ENCODE data around the gene CD247. TPM values are rescaled to one million over a fixed set of nuclear protein-coding genes. Genes with fewer than 3 reads are reported as not detected.

Gene CD247
- total RNA-seq, 3 donors from 2014 or later (not counting 1 experiment from before 2014, with no cell fraction given): 1,027 to 1,374 (median 1,309) TPM

- Mint-ChIP-seq H3K4me1 (no peaks in the 10 kb centered on the region), H3K36me3 (no peaks in the 10 kb centered on the region), H3K27ac (no peak overlapping the region), H3K9me3 (no peaks in the 10 kb centered on the region), H3K4me3 (no peak overlapping the region), H3K27me3 (ENCODE audit: low read depth in 2 of 2) (peaks cover 0 to 6% of the 10 kb centered on the region in 2 donors)
- TF ChIP-seq, protein P1, sequence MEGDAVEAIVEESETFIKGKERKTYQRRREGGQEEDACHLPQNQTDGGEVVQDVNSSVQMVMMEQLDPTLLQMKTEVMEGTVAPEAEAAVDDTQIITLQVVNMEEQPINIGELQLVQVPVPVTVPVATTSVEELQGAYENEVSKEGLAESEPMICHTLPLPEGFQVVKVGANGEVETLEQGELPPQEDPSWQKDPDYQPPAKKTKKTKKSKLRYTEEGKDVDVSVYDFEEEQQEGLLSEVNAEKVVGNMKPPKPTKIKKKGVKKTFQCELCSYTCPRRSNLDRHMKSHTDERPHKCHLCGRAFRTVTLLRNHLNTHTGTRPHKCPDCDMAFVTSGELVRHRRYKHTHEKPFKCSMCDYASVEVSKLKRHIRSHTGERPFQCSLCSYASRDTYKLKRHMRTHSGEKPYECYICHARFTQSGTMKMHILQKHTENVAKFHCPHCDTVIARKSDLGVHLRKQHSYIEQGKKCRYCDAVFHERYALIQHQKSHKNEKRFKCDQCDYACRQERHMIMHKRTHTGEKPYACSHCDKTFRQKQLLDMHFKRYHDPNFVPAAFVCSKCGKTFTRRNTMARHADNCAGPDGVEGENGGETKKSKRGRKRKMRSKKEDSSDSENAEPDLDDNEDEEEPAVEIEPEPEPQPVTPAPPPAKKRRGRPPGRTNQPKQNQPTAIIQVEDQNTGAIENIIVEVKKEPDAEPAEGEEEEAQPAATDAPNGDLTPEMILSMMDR (IDR thresholded peaks at IDR 0.05): no peak
- Histone ChIP-seq H3K9me3 (ENCODE audit: control insufficient read depth, insufficient read depth, low read length) (no peaks in the 10 kb centered on the region), H3K4me1 (ENCODE audit: control insufficient read depth, insufficient read depth, low read length) (no peaks in the 10 kb centered on the region), H3K4me3 (ENCODE audit: low read length) (no peak overlapping the region), H3K27ac (ENCODE audit: low read length) (no peak overlapping the region), H3K27me3 (ENCODE audit: control insufficient read depth, insufficient read depth, low read length) (no peaks in the 10 kb centered on the region), H3K36me3 (ENCODE audit: control insufficient read depth, insufficient read depth, low read length) (no peaks in the 10 kb centered on the region)
- ATAC-seq: no peak
- no peak for DNase-seq
- intact Hi-C loops (cut with micrococcal nuclease): no loop called here
- WGBS (ENCODE audit: insufficient coverage): 78% methylated on average over 5 of the region's 5 CpGs
These were observed 46.4 kb upstream of the CD247 start for GRCh38 chr1:167564612-167565270.

GRCh38 chr1:167563579-167564246 lies 45.4 kb upstream of the CD247 start:
- TF ChIP-seq, protein P1 (IDR thresholded peaks at IDR 0.05): no peak
- no peak overlapping the region for H3K4me3 Mint-ChIP-seq
- peaks cover 0 to 6% of the 10 kb centered on the region in 2 donors for H3K27me3 Mint-ChIP-seq (ENCODE audit: low read depth in 2 of 2)
- H3K27ac ChIP-seq (ENCODE audit: low read length): no peak overlapping the region
- no peaks in the 10 kb centered on the region for H3K36me3 ChIP-seq (ENCODE audit: control insufficient read depth, insufficient read depth, low read length)
- H3K27ac Mint-ChIP-seq: no peak overlapping the region
- WGBS (ENCODE audit: insufficient coverage): 72% methylated on average over 7 of the region's 7 CpGs
- ATAC-seq (no peak), DNase-seq (no peak)
- no peaks in the 10 kb centered on the region for H3K27me3 ChIP-seq (ENCODE audit: control insufficient read depth, insufficient read depth, low read length)
- H3K9me3 Mint-ChIP-seq: no peaks in the 10 kb centered on the region
- intact Hi-C loops (cut with micrococcal nuclease): no loop called here
- no peaks in the 10 kb centered on the region for H3K4me1 ChIP-seq (ENCODE audit: control insufficient read depth, insufficient read depth, low read length)
- no peaks in the 10 kb centered on the region for H3K4me1 Mint-ChIP-seq
- no peak overlapping the region for H3K4me3 ChIP-seq (ENCODE audit: low read length)
- H3K9me3 ChIP-seq (ENCODE audit: control insufficient read depth, insufficient read depth, low read length): no peaks in the 10 kb centered on the region
- H3K36me3 Mint-ChIP-seq: no peaks in the 10 kb centered on the region

- H3K4me1 ChIP-seq (ENCODE audit: control insufficient read depth, insufficient read depth, low read length): no peaks in the 10 kb centered on the region
- DNase-seq (no peak), ATAC-seq (no peak)
- Mint-ChIP-seq H3K4me1 (no peaks in the 10 kb centered on the region), H3K4me3 (no peak overlapping the region), H3K9me3 (no peaks in the 10 kb centered on the region), H3K27me3 (ENCODE audit: low read depth in 2 of 2) (peaks cover 0 to 6% of the 10 kb centered on the region in 2 donors), H3K36me3 (no peaks in the 10 kb centered on the region), H3K27ac (no peak overlapping the region)
- TF ChIP-seq, protein P1 (IDR thresholded peaks at IDR 0.05): no peak
- no peaks in the 10 kb centered on the region for H3K27me3 ChIP-seq (ENCODE audit: control insufficient read depth, insufficient read depth, low read length)
- H3K36me3 ChIP-seq (ENCODE audit: control insufficient read depth, insufficient read depth, low read length): no peaks in the 10 kb centered on the region
- H3K9me3 ChIP-seq (ENCODE audit: control insufficient read depth, insufficient read depth, low read length): no peaks in the 10 kb centered on the region
- no peak overlapping the region for H3K27ac ChIP-seq (ENCODE audit: low read length)
- WGBS (ENCODE audit: insufficient coverage): 78% methylated on average over 1 of the region's 1 CpG
- intact Hi-C loops (cut with micrococcal nuclease): no loop called here
- H3K4me3 ChIP-seq (ENCODE audit: low read length): no peak overlapping the region
These were observed 44.4 kb upstream of the CD247 start for GRCh38 chr1:167562702-167563101.
